Mucosa of rectum (tissue), 2 donors: ENCODE results near the gene NDUFS1.
"Not testable (repeated sequence)": the region's sequence is repeated elsewhere in the genome, so short reads cannot be mapped to it uniquely, and the experiment has no call there.

Source experiments
- H3K27ac ChIP-seq, 2 donors: one replicate each; pipeline ENCODE4 v1.7.0; 2013; ENCODE audit warnings: inconsistent platforms in 2 of 2, low read depth in 2 of 2, low read length in 2 of 2
- H3K27me3 ChIP-seq, 2 donors: one replicate each; pipeline ENCODE4 v1.7.0; 2013; ENCODE audit warnings: low read length in 2 of 2; ENCODE audit not compliant: control insufficient read depth in 2 of 2, insufficient read depth in 2 of 2
- H3K36me3 ChIP-seq, 2 donors: one replicate each; pipeline ENCODE4 v1.7.0; 2013; ENCODE audit warnings: low read length in 2 of 2; ENCODE audit not compliant: control insufficient read depth in 2 of 2, insufficient read depth in 2 of 2
- H3K4me1 ChIP-seq, 2 donors: one replicate each; pipeline ENCODE4 v1.7.0; 2013; ENCODE audit warnings: low read length in 2 of 2, mild to moderate bottlenecking in 1 of 2; ENCODE audit not compliant: control insufficient read depth in 2 of 2, insufficient read depth in 2 of 2
- H3K4me3 ChIP-seq, 2 donors: one replicate each; pipeline ENCODE4 v1.7.0; 2013; ENCODE audit warnings: low read length in 2 of 2
- H3K9ac ChIP-seq, 2 donors: one replicate each; pipeline ENCODE4 v1.7.0; 2013; ENCODE audit warnings: low read length in 2 of 2, low read depth in 1 of 2, mild to moderate bottlenecking in 1 of 2
- H3K9me3 ChIP-seq, 2 donors: one replicate each; pipeline ENCODE4 v1.7.0; 2013; ENCODE audit warnings: low read length in 2 of 2; ENCODE audit not compliant: control insufficient read depth in 2 of 2
- donor health status: healthy.
- donor health status: Normal muscosa, but diverticular disease.

Gene NDUFS1

GRCh38 chr2:206159346-206160124 is at the start of gene NDUFS1, which contains the start of gene EEF1B2:
Gene NDUFS1, minus strand, starts transcription at chr2:206159444. Its CDS starts 5,766 bp downstream, at chr2:206153678.
Gene EEF1B2, plus strand, starts transcription at chr2:206159895. Its CDS starts 85 bp downstream, at chr2:206159980.
- peaks cover 16 to 17% of the 10 kb centered on the region in 2 donors for H3K4me1 ChIP-seq
- no peaks in the 10 kb centered on the region for H3K9me3 ChIP-seq
- H3K36me3 ChIP-seq, result peaks cover 18 to 23% of the 10 kb centered on the region in 2 donors
- H3K27me3 ChIP-seq, result no peaks in the 10 kb centered on the region
- peak within 1 kb of the TSS; percentile 92 to 93 for H3K27ac ChIP-seq
- H3K4me3 ChIP-seq, result peak within 1 kb of the TSS; percentile 95
- peak within 1 kb of the TSS; percentile 91 to 97 for H3K9ac ChIP-seq

DNA sequence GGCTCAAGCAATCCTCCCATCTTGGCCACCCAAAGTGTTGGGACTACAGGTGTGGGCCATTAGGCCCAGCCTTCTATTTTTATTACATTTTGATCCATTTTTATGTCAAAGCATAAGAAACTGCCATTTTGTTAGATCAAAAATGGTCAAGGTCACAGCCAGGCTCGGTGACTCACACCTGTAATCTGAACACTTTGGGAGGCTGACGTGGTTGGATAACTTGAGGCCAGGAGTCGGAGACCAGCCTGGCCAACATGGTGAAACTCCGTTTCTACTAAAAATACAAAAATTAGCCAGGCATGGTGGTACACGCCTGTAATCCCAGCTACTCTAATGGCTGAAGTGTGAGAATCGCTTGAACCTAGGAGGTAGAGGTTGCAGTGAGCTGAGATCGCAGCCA is 49.7 kb upstream of the NDUFS1 start:
- no peak overlapping the region for H3K4me3 ChIP-seq
- no peaks in the 10 kb centered on the region for H3K4me1 ChIP-seq
- no peak overlapping the region for H3K27ac ChIP-seq

GRCh38 chr2:206207316-206207715 is 48.1 kb upstream of the NDUFS1 start:
- H3K4me3 ChIP-seq, H3K36me3 ChIP-seq, H3K27me3 ChIP-seq, H3K4me1 ChIP-seq, H3K9ac ChIP-seq, H3K9me3 ChIP-seq, H3K27ac ChIP-seq: not testable (repeated sequence)

More for the DNA sequence above, 49.7 kb upstream of the NDUFS1 start:
- Histone ChIP-seq H3K9me3 (no peaks in the 10 kb centered on the region), H3K36me3 (no peaks in the 10 kb centered on the region), H3K9ac (no peak overlapping the region), H3K27me3 (no peaks in the 10 kb centered on the region)

- Histone ChIP-seq H3K9me3 (no peaks in the 10 kb centered on the region), H3K9ac (no peak overlapping the region), H3K27me3 (no peaks in the 10 kb centered on the region), H3K27ac (no peak overlapping the region), H3K4me1 (no peaks in the 10 kb centered on the region), H3K36me3 (no peaks in the 10 kb centered on the region), H3K4me3 (no peak overlapping the region)
Measured at GRCh38 chr2:206204710-206205109, 45.5 kb upstream of the NDUFS1 start.

GRCh38 chr2:206203331-206203730 is 44.1 kb upstream of the NDUFS1 start:
- H3K27me3 ChIP-seq, result no peaks in the 10 kb centered on the region
- no peak overlapping the region for H3K9ac ChIP-seq
- H3K4me3 ChIP-seq, result no peak overlapping the region
- no peaks in the 10 kb centered on the region for H3K4me1 ChIP-seq
- no peak overlapping the region for H3K27ac ChIP-seq
- H3K36me3 ChIP-seq, result no peaks in the 10 kb centered on the region
- H3K9me3 ChIP-seq, result no peaks in the 10 kb centered on the region

DNA sequence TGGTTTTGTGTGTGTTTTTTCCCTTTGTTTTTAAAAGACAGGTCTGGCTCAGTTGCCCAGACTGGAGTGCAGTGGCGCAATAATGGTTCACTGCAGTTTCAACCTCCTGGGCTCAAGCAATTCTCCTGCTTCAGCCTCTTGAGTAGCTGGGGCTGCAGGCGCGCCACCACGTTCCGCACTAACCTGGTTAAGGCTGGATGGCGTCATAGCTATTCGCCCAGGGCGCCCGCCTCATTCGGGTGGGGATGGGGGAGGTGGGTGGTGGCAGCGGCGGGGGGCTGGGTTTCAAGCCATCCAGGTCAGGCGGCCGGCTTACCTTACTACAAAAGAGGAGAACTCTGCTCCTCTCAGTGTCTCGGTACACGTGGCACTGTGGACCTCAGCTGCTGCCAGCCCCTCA is 43.2 kb upstream of the NDUFS1 start:
- no peaks in the 10 kb centered on the region for H3K9me3 ChIP-seq
- H3K27ac ChIP-seq, result no peak overlapping the region
- no peaks in the 10 kb centered on the region for H3K4me1 ChIP-seq
- H3K9ac ChIP-seq, result no peak overlapping the region
- no peaks in the 10 kb centered on the region for H3K27me3 ChIP-seq
- H3K36me3 ChIP-seq, result no peaks in the 10 kb centered on the region
- H3K4me3 ChIP-seq, result no peak overlapping the region

DNA sequence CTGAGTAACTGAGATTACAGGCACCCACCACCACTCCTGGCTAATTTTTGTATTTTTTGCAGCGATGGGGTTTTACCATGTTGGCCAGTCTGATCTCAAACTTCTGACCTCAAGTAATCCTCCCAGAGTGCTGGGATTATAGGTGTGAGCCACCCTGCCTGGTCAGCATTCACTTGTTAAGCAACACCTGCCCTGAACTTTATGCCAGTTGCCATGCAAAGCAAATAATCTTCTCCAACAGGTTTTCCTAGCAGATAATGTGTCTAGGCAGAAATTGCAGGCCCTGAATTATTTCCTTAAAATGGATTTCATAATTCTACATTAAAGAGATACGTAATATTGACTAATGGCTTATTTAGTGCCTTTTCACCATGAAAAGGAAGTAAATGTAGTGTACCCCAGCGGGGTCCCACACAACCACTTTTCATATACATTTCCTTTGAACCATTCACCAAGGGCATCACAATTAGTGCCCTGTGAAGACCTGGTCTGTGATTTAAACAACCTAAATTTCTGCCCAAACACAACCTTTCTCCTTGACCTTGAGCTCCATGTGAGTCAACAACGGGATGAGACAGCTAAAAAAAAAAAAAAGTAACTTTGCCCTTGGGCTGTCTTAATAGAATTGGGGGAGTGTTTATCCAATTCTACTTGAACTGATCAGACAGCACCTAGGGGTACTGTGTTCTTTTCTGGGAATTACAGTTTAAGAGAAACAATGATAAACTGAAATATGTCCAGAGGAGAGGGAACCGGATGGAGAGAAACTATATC is 42.0 kb upstream of the NDUFS1 start:
- no peak overlapping the region for H3K4me3 ChIP-seq
- H3K9me3 ChIP-seq, result no peaks in the 10 kb centered on the region
- H3K36me3 ChIP-seq, result no peaks in the 10 kb centered on the region
- no peaks in the 10 kb centered on the region for H3K27me3 ChIP-seq
- H3K9ac ChIP-seq, result no peak overlapping the region
- H3K27ac ChIP-seq, result no peak overlapping the region
- H3K4me1 ChIP-seq, result no peaks in the 10 kb centered on the region

DNA sequence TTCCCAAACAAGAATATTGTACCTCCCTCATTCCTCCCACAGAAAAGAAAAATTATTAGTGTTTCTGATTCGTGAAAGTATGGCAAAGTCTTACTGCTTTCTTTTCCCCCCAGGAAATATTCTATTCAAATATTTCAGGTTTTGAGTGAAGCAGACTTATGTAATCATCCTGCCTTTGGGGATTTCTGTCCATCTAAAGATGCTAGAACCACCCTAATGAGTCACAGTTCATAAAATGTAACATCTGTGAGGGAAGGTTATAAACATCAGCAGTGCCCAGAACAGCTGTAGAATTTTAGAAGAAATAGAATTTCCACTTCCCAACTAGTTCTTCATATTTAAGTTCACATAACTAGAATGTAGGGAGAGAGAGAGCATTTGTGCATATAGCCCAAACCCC is 39.4 kb upstream of the NDUFS1 start:
- no peak overlapping the region for H3K4me3 ChIP-seq
- no peaks in the 10 kb centered on the region for H3K9me3 ChIP-seq
- H3K27ac ChIP-seq, result no peak overlapping the region
- no peaks in the 10 kb centered on the region for H3K27me3 ChIP-seq
- no peaks in the 10 kb centered on the region for H3K4me1 ChIP-seq
- H3K9ac ChIP-seq, result no peak overlapping the region
- no peaks in the 10 kb centered on the region for H3K36me3 ChIP-seq

DNA sequence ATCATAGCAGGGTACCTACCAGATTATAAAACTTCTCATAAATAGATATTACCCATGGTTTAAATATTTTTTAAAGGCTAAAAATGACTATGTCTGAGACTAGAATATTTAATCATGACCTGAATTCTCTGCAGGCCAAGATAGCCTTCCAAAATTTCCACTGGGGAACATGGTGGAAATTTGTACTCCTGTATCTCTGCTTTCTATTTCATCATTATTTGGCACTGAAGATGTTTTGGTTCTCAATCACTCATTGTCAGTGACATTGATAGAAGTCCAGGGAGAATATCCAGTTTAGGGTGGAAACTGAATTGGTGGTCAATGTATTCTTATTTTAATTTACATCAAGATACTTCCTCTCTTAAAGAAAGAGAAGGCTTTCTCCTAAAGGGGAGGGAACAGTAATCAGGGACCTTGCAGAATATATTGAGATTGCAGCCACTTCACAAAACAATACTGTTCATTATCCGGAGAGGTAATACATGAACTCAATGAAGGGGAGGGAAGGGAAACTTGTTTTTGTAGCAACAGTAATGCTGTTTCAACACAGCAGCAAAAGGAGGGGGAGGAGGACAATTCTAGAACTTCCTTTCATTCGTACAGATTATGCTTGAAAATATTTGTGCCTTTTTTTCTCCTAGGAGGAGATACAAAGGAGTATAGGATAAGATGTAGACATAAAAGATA is 34.6 kb upstream of the NDUFS1 start:
- no peaks in the 10 kb centered on the region for H3K9me3 ChIP-seq
- no peak overlapping the region for H3K27ac ChIP-seq
- H3K4me3 ChIP-seq, result no peak overlapping the region
- no peak overlapping the region for H3K9ac ChIP-seq
- H3K4me1 ChIP-seq, result no peaks in the 10 kb centered on the region
- no peaks in the 10 kb centered on the region for H3K36me3 ChIP-seq
- peaks cover 0 to 2% of the 10 kb centered on the region in 2 donors for H3K27me3 ChIP-seq

DNA sequence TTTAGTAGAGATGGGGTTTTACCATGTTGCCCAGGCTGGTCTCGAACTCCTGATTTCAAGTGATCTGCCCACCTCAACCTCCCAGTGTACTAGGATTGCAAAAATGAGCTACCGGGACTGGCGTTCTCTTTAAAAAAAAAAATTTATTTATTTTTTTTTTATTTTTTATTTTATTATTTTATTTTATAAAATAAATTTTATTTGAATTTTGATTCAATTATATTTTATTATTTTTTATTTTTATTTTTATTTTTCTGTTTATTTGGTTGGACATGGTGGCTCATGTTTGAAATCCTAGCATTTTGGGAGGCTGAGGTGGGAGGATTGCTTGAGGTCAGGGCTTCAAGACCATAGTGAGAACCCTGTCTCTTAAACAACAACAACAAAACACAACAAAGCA is 32.9 kb upstream of the NDUFS1 start:
- Histone ChIP-seq H3K4me3 (no peak overlapping the region), H3K27ac (no peak overlapping the region), H3K9me3 (no peaks in the 10 kb centered on the region), H3K4me1 (no peaks in the 10 kb centered on the region), H3K27me3 (peaks cover 0 to 2% of the 10 kb centered on the region in 2 donors), H3K9ac (no peak overlapping the region), H3K36me3 (no peaks in the 10 kb centered on the region)
